ENCODE data around the gene MPI.

MPI gene

DNA sequence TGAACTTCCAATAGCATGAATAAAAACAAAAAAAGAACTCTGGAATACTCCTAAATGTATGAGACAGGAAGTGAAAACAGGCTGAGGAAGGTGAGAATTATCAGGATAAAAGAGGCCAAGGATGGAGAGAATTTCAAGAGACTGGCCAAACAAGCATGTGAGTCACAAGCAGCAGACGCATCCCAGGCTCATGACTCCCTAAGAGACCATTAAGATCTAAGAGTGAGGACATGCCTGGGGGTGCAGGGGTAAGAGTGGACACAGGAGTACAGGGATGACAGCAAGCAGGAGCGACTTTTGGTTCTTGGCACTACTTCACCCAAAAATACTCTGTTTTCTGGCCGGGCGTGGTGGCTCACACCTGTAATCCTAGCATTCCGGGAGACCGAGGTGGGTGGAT, 23.8 kb upstream of the MPI start:
- H3K36me3 ChIP-seq (ENCODE audit: insufficient read depth, low read length): peaks cover 13% of the 10 kb centered on the region
- H3K27me3 ChIP-seq (ENCODE audit: control insufficient read depth, insufficient read depth, low read length): no peaks in the 10 kb centered on the region
- H3K9ac ChIP-seq (ENCODE audit: low read depth, low read length): no peak overlapping the region
- peaks cover 33% of the 10 kb centered on the region for H3K4me1 ChIP-seq (ENCODE audit: control insufficient read depth, insufficient read depth, low read length)
- no peaks in the 10 kb centered on the region for H3K9me3 ChIP-seq (replicated peaks; ENCODE audit: low read length)
- no peak overlapping the region for H3K4me3 ChIP-seq (ENCODE audit: low read length)
- H3K4me2 ChIP-seq (ENCODE audit: low read length): peak overlapping the region; percentile 19

DNA sequence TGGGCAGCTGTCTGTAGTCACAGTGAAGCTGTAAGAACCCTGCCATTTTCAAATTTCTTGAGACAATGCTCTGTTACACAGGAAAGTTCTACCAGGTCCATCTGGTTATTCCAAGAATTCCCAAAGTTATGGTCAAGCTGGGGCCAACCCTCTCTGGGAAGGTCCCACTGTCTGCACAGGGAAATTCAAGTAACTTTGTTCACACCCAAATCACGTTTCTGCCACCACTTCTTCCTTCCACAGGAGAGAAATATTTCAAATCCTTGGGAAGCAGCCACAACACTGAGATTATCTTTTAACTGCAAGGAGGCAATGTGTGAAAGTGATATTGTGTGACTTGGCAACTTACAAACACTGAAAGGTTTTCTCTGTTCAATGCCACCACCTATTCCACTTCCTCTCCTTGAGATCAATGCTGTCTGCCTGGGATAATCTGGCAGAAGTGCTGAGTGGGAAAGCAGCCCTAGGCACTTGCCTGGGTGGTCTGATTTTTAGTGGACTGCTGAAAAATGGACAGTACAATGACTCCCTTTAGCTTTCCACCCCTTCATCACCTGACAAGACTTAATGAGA, 22.3 kb upstream of the MPI start:
- no peak overlapping the region for H3K4me3 ChIP-seq (ENCODE audit: low read length)
- no peaks in the 10 kb centered on the region for H3K27me3 ChIP-seq (ENCODE audit: control insufficient read depth, insufficient read depth, low read length)
- peaks cover 33% of the 10 kb centered on the region for H3K4me1 ChIP-seq (ENCODE audit: control insufficient read depth, insufficient read depth, low read length)

DNA sequence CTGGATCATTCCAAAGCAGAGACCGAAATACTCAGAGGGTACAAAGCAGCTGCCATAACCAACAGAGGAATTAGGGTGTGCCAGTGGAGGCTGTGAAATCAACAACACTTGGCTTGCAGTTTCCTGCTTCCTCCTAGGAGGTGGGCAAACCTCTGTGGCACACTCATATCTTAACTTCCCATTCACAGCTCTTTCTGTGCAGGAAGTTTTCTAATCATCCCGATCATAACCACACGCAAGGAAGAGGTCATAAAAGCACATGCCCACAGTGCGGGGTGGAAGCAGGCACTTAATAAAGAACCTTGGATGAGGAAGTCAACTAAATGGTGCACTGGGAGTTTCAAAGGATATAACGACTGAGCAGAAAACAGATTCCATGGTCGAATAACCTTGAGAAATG, 21.8 kb upstream of the MPI start:
- no peaks in the 10 kb centered on the region for H3K9me3 ChIP-seq (replicated peaks; ENCODE audit: low read length)
- H3K4me1 ChIP-seq (ENCODE audit: control insufficient read depth, insufficient read depth, low read length): peaks cover 33% of the 10 kb centered on the region
- H3K9ac ChIP-seq (ENCODE audit: low read depth, low read length): no peak overlapping the region
- no peak overlapping the region for H3K4me3 ChIP-seq (ENCODE audit: low read length)
- H3K36me3 ChIP-seq (ENCODE audit: insufficient read depth, low read length): peaks cover 9% of the 10 kb centered on the region
- H3K27me3 ChIP-seq (ENCODE audit: control insufficient read depth, insufficient read depth, low read length): no peaks in the 10 kb centered on the region
- H3K4me2 ChIP-seq (ENCODE audit: low read length): no peak overlapping the region

More for the DNA sequence above, 22.3 kb upstream of the MPI start:
- Histone ChIP-seq H3K9me3 (replicated peaks; ENCODE audit: low read length) (no peaks in the 10 kb centered on the region), H3K4me2 (ENCODE audit: low read length) (no peak overlapping the region), H3K36me3 (ENCODE audit: insufficient read depth, low read length) (peaks cover 9% of the 10 kb centered on the region), H3K9ac (ENCODE audit: low read depth, low read length) (no peak overlapping the region)

DNA sequence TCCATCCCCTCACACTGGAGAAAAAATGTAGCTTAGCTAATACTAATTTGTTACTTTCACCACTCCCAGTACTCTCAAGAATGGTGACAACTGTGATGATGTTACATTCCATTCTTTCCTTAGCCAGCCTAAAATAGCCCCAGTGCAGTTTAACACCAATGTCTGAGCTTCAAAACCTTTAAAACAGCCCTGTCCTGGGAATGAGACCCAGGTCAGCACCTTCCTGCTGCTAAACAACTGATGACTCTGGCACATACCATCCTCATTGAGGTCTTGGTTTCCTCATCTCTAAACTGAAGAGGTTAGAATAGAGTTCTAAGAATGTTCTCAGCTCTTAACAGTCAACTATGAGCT, 20.5 kb upstream of the MPI start:
- no peak overlapping the region for H3K4me3 ChIP-seq (ENCODE audit: low read length)
- H3K9ac ChIP-seq (ENCODE audit: low read depth, low read length): no peak overlapping the region
- H3K4me1 ChIP-seq (ENCODE audit: control insufficient read depth, insufficient read depth, low read length): peaks cover 28% of the 10 kb centered on the region
- H3K27me3 ChIP-seq (ENCODE audit: control insufficient read depth, insufficient read depth, low read length): no peaks in the 10 kb centered on the region
- H3K36me3 ChIP-seq (ENCODE audit: insufficient read depth, low read length): peaks cover 9% of the 10 kb centered on the region
- no peaks in the 10 kb centered on the region for H3K9me3 ChIP-seq (replicated peaks; ENCODE audit: low read length)
- H3K4me2 ChIP-seq (ENCODE audit: low read length): no peak overlapping the region

DNA sequence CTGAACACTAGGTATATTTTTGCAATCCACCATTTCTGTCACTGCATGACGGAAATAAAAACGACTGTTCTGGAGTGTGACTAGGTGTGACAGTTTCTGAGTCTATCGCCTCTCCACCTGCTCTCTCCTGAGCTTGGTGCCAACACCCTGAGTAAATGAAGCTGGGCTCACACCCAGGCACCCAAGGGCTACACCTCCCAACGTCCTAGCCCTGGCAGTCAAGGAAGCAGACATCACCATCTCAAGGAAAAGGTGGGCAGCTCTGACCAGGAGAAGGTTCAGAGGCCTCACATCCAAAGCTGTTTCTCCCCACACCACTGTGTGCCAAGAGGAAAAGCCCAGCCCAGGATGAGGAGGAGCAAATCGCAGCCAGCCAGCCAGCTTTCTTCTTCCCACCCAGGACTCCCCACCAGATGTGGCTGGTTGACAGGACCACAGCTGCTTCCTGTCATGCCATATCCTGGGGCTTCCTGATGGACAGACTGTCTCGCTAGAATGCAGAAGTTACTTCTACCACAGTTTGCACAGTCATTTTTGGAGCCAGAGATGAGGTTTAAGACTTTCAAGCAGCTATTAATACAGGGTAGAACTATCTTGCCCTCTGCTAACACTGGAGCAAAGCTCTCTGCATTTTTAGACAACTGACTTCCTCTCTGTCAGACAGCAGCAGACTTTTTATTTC, 20.0 kb upstream of the MPI start:
- peaks cover 9% of the 10 kb centered on the region for H3K36me3 ChIP-seq (ENCODE audit: insufficient read depth, low read length)
- H3K9me3 ChIP-seq (replicated peaks; ENCODE audit: low read length): no peaks in the 10 kb centered on the region
- H3K27me3 ChIP-seq (ENCODE audit: control insufficient read depth, insufficient read depth, low read length): no peaks in the 10 kb centered on the region
- peak overlapping the region; percentile 41 for H3K4me2 ChIP-seq (ENCODE audit: low read length)
- peak overlapping the region; percentile 0 for H3K9ac ChIP-seq (ENCODE audit: low read depth, low read length)
- H3K4me3 ChIP-seq (ENCODE audit: low read length): no peak overlapping the region
- H3K4me1 ChIP-seq (ENCODE audit: control insufficient read depth, insufficient read depth, low read length): peaks cover 28% of the 10 kb centered on the region

DNA sequence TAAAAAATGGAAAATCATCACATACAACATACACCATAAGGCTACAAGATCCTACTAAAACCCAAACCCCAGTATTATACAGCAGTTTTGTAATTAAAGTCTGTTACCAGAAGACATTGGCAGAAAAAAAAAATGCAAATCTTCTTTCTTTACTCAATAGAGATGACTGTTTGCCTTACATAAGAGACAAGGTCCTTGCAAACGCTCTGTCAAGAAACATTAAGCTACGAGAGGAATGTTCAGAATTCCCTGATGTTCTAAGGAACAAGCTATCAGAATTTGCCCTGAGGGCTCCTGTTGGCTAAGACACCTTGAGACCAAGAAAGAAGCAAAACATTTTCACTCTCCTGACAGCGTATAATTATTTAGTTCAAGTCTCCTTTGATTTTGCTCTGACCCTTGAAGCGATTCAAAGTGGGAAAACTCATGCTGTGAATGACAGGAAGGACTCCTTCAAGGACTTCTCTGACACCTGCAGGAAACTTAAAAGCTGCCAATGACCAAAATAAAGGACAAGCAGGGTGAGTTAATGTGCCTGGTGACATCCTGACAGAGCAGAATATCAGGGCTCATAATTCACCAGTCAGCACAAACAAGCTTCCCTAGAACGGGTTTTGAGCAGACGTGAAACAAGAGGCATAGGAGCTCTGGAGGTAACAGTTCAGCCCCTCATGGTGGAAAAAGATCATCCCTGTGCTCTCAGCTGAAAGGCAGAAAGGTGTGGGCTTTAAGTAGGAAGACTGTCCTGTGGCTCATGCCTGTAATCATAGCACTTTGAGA, 19.2 kb upstream of the MPI start:
- H3K4me1 ChIP-seq (ENCODE audit: control insufficient read depth, insufficient read depth, low read length): peaks cover 28% of the 10 kb centered on the region
- no peak overlapping the region for H3K4me3 ChIP-seq (ENCODE audit: low read length)
- no peaks in the 10 kb centered on the region for H3K9me3 ChIP-seq (replicated peaks; ENCODE audit: low read length)
- H3K36me3 ChIP-seq (ENCODE audit: insufficient read depth, low read length): peaks cover 9% of the 10 kb centered on the region
- no peaks in the 10 kb centered on the region for H3K27me3 ChIP-seq (ENCODE audit: control insufficient read depth, insufficient read depth, low read length)
- H3K9ac ChIP-seq (ENCODE audit: low read depth, low read length): peak overlapping the region; percentile 0
- H3K4me2 ChIP-seq (ENCODE audit: low read length): peak overlapping the region; percentile 8

DNA sequence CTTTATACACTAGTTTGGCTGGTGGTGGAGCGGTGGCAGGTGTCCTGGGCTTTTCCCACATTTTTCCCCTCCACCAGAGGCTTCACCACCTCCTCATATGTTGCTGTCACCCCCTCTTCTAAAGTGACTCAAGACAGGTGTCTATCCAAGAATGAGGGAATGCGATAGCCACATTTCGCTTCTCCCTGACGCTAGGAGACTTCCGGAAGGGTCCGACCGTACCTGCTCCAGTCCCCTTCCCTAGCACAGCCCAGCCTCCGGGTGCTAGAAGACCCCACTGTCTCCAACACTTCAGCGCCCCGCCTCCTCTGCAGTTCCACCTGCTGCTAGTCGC, 17.2 kb upstream of the MPI start:
- Histone ChIP-seq H3K4me3 (ENCODE audit: low read length) (peak overlapping the region; percentile 91), H3K4me2 (ENCODE audit: low read length) (peak overlapping the region; percentile 91), H3K9me3 (replicated peaks; ENCODE audit: low read length) (no peaks in the 10 kb centered on the region), H3K9ac (ENCODE audit: low read depth, low read length) (peak overlapping the region; percentile 93), H3K27me3 (ENCODE audit: control insufficient read depth, insufficient read depth, low read length) (no peaks in the 10 kb centered on the region), H3K36me3 (ENCODE audit: insufficient read depth, low read length) (peaks cover 5% of the 10 kb centered on the region), H3K4me1 (ENCODE audit: control insufficient read depth, insufficient read depth, low read length) (peaks cover 19% of the 10 kb centered on the region)

DNA sequence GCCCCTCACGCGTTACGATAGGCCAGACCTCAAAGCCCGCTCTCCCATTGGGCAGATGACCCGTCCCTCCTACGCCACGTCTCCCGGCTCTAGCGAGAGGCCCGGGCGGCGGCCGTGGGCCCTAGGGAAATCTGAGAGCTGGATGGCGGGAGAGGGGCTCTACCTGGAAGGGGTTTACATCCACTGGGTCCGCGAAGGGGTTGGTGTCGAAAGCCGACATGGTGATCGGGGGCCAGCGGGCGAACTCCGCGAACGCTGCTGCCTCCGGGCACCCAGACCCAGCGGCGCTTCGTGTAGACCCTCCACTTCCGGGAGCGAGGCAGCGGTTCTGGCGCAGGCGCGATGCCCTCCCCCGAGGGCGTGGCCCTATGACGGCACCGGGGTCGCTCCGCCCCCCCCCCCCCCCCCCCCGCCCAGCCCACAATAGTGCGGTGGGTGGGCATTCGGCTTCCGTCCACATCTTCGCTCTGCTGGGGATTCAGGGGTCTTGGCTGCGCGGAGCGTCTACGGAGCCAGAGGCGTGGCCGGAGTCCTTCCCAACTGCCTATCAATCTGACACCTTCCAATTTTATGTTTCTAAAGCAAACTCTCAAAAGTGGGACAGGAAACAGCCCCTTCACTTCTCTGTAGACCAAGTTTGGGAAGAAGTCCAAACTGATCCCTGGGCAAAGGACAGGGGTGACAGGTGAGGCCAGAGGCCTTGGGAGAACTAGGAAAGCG, 16.6 kb upstream of the MPI start, which contains the start of gene SCAMP2:
SCAMP2 (minus strand) TSS at position 330 of the 720 bp plus-strand sequence; CDS start at position 220, 110 bp downstream.
- H3K36me3 ChIP-seq (ENCODE audit: insufficient read depth, low read length): peaks cover 4% of the 10 kb centered on the region
- no peaks in the 10 kb centered on the region for H3K9me3 ChIP-seq (replicated peaks; ENCODE audit: low read length)
- peaks cover 19% of the 10 kb centered on the region for H3K4me1 ChIP-seq (ENCODE audit: control insufficient read depth, insufficient read depth, low read length)
- H3K9ac ChIP-seq (ENCODE audit: low read depth, low read length): peak within 1 kb of the TSS; percentile 93
- H3K27me3 ChIP-seq (ENCODE audit: control insufficient read depth, insufficient read depth, low read length): no peaks in the 10 kb centered on the region
- H3K4me3 ChIP-seq (ENCODE audit: low read length): peak within 1 kb of the TSS; percentile 91
- H3K4me2 ChIP-seq (ENCODE audit: low read length): peak within 1 kb of the TSS; percentile 91

DNA sequence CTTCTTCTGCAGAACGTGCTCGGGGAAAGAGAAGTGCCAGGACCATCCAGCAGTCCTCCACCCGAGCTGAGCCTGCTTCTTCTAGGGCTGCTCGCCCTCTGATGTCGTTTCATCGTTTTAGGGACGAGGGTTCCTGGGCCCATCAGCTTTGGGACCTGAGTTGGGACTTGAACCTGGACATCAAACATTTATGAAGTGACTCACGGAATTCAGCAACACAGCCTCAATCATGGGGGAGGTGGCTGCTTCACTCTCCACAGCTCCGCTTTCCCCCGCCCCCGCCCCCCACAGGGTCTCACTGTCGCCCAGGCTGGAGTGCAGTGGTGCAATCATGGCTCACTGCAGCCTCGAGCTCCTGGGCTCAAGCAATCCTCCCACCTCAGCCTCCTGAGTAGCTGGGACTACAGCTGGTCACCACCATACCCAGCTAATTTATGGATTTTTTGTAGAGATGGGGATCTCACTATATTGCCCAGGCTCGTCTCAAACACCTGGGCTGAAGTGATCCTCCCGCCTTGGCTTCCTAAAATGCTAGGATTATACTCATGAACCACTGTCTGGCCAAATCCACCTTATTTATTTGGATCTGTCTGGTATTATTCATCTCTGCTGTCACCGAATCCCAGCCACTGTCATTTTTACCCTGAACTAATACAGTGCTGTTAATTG, 16.0 kb upstream of the MPI start:
- H3K4me3 ChIP-seq (ENCODE audit: low read length): peak overlapping the region; percentile 91
- peak overlapping the region; percentile 91 for H3K4me2 ChIP-seq (ENCODE audit: low read length)
- peaks cover 4% of the 10 kb centered on the region for H3K36me3 ChIP-seq (ENCODE audit: insufficient read depth, low read length)
- H3K4me1 ChIP-seq (ENCODE audit: control insufficient read depth, insufficient read depth, low read length): peaks cover 19% of the 10 kb centered on the region
- H3K9ac ChIP-seq (ENCODE audit: low read depth, low read length): peak overlapping the region; percentile 93
- H3K27me3 ChIP-seq (ENCODE audit: control insufficient read depth, insufficient read depth, low read length): no peaks in the 10 kb centered on the region
- no peaks in the 10 kb centered on the region for H3K9me3 ChIP-seq (replicated peaks; ENCODE audit: low read length)

DNA sequence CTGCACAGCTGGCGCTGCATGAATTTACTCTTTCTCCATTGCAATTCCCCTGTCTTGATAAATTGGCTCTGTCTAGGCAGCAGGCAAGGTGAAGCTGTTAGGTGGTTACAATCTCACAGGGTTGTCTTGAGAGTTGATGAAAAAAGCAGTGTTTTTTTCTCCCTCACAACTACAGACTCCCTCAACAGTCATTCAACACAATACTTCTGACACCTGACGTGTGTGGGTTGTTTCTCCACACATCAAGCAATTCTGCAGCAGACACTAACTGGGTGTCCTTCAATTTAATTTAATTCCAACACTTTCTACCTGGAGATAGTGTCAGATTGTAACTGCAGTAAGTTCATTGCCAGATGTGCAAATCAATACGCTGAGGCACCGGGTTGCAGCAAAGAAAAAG, 11.6 kb upstream of the MPI start:
- Histone ChIP-seq H3K36me3 (ENCODE audit: insufficient read depth, low read length) (no peaks in the 10 kb centered on the region), H3K9ac (ENCODE audit: low read depth, low read length) (no peak overlapping the region), H3K9me3 (replicated peaks; ENCODE audit: low read length) (no peaks in the 10 kb centered on the region), H3K27me3 (ENCODE audit: control insufficient read depth, insufficient read depth, low read length) (no peaks in the 10 kb centered on the region), H3K4me3 (ENCODE audit: low read length) (no peak overlapping the region), H3K4me1 (ENCODE audit: control insufficient read depth, insufficient read depth, low read length) (peaks cover 3% of the 10 kb centered on the region), H3K4me2 (ENCODE audit: low read length) (no peak overlapping the region)

DNA sequence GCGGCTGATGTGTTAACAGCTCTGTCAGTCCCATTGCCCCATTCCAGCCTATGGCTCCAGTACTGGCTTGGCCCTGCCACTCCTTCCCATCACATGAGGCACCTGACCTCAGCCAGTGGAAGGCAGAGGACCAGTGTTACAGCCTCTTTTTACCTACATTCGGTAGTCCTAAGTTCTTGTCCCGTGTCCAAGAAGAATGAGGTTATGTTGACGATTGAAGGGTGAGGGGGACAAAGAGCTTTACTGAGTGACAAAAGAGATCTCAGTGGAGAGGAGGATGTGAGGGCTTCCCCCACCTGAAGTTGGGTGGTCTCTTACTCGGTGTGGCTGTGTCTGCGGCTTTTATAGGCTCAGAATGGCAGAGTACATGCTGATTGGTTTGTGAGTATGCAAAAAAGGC, 7.3 kb upstream of the MPI start:
- H3K36me3 ChIP-seq (ENCODE audit: insufficient read depth, low read length): no peaks in the 10 kb centered on the region
- no peak overlapping the region for H3K9ac ChIP-seq (ENCODE audit: low read depth, low read length)
- peaks cover 12% of the 10 kb centered on the region for H3K4me1 ChIP-seq (ENCODE audit: control insufficient read depth, insufficient read depth, low read length)
- no peaks in the 10 kb centered on the region for H3K9me3 ChIP-seq (replicated peaks; ENCODE audit: low read length)
- H3K27me3 ChIP-seq (ENCODE audit: control insufficient read depth, insufficient read depth, low read length): no peaks in the 10 kb centered on the region
- H3K4me3 ChIP-seq (ENCODE audit: low read length): no peak overlapping the region
- no peak overlapping the region for H3K4me2 ChIP-seq (ENCODE audit: low read length)

All from skeletal muscle satellite cell (primary cell).